ENCODE data around the gene STK24. TPM values are rescaled to one million over a fixed set of nuclear protein-coding genes. Genes with fewer than 3 reads are reported as not detected.
A peak's percentile ranks its signal among the peaks of the same experiment; 100 is the strongest.

Gene STK24
- total and polyA plus RNA-seq, 2 donors (not counting 1 experiment from before 2014, with no cell fraction given), result 53.2 to 73.1 TPM

DNA sequence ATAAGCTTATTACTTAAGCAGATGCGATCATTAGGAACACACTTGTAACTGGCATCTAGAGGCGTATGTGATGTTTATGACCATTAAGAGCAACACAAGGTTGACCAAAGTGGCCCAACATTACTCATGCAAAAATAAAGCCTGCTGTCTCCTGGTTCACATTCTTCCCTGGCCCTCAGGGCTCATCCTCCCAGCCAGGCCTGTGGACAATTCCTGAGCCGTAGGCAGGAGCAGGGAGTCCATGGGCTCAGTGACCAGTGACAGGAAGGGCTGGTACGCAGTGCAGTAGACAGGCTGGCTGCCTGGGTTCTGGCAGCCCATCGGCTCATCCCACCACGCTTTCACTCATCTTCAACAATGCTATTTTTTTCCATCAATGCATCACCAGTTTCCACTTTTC is 106.0 kb downstream of the STK24 start:
- no peak overlapping the region for H3K27ac ChIP-seq (ENCODE audit: insufficient read depth, low read length)

DNA sequence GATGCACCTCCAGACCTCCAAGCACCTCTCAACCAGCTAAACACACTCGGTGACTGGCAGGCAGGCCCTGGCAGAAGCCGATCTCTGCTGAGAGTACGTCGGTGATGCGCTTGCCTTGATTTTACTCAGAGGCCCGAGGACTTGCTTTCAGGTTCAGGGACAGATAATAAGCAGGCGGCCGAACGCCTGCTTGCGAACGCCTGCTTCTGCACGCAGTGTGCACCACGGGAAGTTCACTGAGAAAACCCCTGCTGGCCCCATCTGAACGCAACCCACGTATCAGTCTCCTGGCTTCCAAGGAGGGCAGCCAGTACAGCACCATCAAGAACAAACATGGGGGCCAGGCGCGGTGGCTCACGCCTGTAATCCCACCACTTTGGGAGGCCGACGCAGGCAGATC is 108.0 kb downstream of the STK24 start:
- TF ChIP-seq EZH2 (IDR thresholded peaks at IDR 0.05; ENCODE audit: low read length, missing control alignments), result no peak
- TF ChIP-seq, protein P1, sequence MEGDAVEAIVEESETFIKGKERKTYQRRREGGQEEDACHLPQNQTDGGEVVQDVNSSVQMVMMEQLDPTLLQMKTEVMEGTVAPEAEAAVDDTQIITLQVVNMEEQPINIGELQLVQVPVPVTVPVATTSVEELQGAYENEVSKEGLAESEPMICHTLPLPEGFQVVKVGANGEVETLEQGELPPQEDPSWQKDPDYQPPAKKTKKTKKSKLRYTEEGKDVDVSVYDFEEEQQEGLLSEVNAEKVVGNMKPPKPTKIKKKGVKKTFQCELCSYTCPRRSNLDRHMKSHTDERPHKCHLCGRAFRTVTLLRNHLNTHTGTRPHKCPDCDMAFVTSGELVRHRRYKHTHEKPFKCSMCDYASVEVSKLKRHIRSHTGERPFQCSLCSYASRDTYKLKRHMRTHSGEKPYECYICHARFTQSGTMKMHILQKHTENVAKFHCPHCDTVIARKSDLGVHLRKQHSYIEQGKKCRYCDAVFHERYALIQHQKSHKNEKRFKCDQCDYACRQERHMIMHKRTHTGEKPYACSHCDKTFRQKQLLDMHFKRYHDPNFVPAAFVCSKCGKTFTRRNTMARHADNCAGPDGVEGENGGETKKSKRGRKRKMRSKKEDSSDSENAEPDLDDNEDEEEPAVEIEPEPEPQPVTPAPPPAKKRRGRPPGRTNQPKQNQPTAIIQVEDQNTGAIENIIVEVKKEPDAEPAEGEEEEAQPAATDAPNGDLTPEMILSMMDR (conservative IDR thresholded peaks at IDR 0.05 in 1 of 2, IDR thresholded peaks at IDR 0.05 in 1 of 2; ENCODE audit: low read depth in 1 of 2, low read length in 2 of 2), result no peak
- H3K27me3 ChIP-seq (ENCODE audit: control insufficient read depth, insufficient read depth, low read length), result no peaks in the 10 kb centered on the region
- H3K4me1 ChIP-seq (ENCODE audit: control insufficient read depth, extremely low read depth, insufficient read depth, low read length), result no peaks in the 10 kb centered on the region
- peaks cover 8% of the 10 kb centered on the region for H3K79me2 ChIP-seq (ENCODE audit: control insufficient read depth, insufficient read depth, low read length)
- no peak overlapping the region for H3K9ac ChIP-seq (ENCODE audit: insufficient read depth, low read length)
- H3K27ac ChIP-seq (ENCODE audit: insufficient read depth, low read length), result no peak overlapping the region
- H3K9me3 ChIP-seq (ENCODE audit: control insufficient read depth, insufficient read depth, low read depth, low read length), result no peaks in the 10 kb centered on the region
- DNase-seq (ENCODE audit: low read depth in 2 of 2), result no peak
- no peak overlapping the region for H3K4me2 ChIP-seq (ENCODE audit: extremely low read depth, insufficient read depth, low read length)
- H2AFZ ChIP-seq (ENCODE audit: low read length), result no peak overlapping the region
- peaks cover 12% of the 10 kb centered on the region for H3K36me3 ChIP-seq (ENCODE audit: control insufficient read depth, insufficient read depth, low read length)
- H3K4me3 ChIP-seq (replicated peaks in 1 of 4; ENCODE audit: control extremely low read depth in 1 of 4, insufficient read depth in 1 of 4, low read depth in 3 of 4, low read length in 4 of 4), result no peak overlapping the region
- H4K20me1 ChIP-seq (ENCODE audit: control insufficient read depth, extremely low read depth, insufficient read depth, low read length), result no peaks in the 10 kb centered on the region

More for the DNA sequence above, 106.0 kb downstream of the STK24 start:
- peaks cover 11% of the 10 kb centered on the region for H3K36me3 ChIP-seq (ENCODE audit: control insufficient read depth, insufficient read depth, low read length)
- TF ChIP-seq, protein P1 (conservative IDR thresholded peaks at IDR 0.05 in 1 of 2, IDR thresholded peaks at IDR 0.05 in 1 of 2; ENCODE audit: low read depth in 1 of 2, low read length in 2 of 2), result no peak
- no peak for TF ChIP-seq EZH2 (IDR thresholded peaks at IDR 0.05; ENCODE audit: low read length, missing control alignments)
- H3K4me1 ChIP-seq (ENCODE audit: control insufficient read depth, extremely low read depth, insufficient read depth, low read length), result no peaks in the 10 kb centered on the region
- H3K9ac ChIP-seq (ENCODE audit: insufficient read depth, low read length), result no peak overlapping the region
- H4K20me1 ChIP-seq (ENCODE audit: control insufficient read depth, extremely low read depth, insufficient read depth, low read length), result no peaks in the 10 kb centered on the region
- peaks cover 5% of the 10 kb centered on the region for H3K79me2 ChIP-seq (ENCODE audit: control insufficient read depth, insufficient read depth, low read length)
- H3K4me3 ChIP-seq (replicated peaks in 1 of 4; ENCODE audit: control extremely low read depth in 1 of 4, insufficient read depth in 1 of 4, low read depth in 3 of 4, low read length in 4 of 4), result no peak overlapping the region
- H2AFZ ChIP-seq (ENCODE audit: low read length), result no peak overlapping the region
- DNase-seq (ENCODE audit: low read depth in 2 of 2), result no peak
- no peaks in the 10 kb centered on the region for H3K27me3 ChIP-seq (ENCODE audit: control insufficient read depth, insufficient read depth, low read length)
- no peak overlapping the region for H3K4me2 ChIP-seq (ENCODE audit: extremely low read depth, insufficient read depth, low read length)
- no peaks in the 10 kb centered on the region for H3K9me3 ChIP-seq (ENCODE audit: control insufficient read depth, insufficient read depth, low read depth, low read length)

DNA sequence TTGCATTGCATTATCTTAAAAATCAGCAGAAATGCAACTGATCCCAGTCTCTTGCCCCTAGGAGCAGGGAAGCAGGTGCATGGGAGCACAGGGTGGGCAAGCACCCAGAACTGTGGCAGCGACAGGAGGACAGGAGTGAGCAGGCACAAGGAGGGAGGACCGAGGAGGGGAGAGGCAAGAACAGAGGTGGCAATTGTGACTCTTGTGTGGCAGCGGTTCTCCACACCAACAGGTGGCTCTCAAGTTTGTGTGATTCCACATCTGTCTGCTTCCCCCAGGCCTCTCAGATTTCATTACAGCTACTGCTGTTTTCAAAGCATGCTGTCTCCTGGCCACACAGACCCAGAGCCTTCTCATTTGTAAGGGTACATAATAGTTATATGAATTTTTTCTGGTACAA is 108.5 kb downstream of the STK24 start:
- Histone ChIP-seq H3K36me3 (ENCODE audit: control insufficient read depth, insufficient read depth, low read length) (peaks cover 8% of the 10 kb centered on the region), H3K27me3 (ENCODE audit: control insufficient read depth, insufficient read depth, low read length) (no peaks in the 10 kb centered on the region), H3K27ac (ENCODE audit: insufficient read depth, low read length) (no peak overlapping the region), H3K9me3 (ENCODE audit: control insufficient read depth, insufficient read depth, low read depth, low read length) (no peaks in the 10 kb centered on the region), H3K4me1 (ENCODE audit: control insufficient read depth, extremely low read depth, insufficient read depth, low read length) (no peaks in the 10 kb centered on the region), H4K20me1 (ENCODE audit: control insufficient read depth, extremely low read depth, insufficient read depth, low read length) (no peaks in the 10 kb centered on the region), H2AFZ (ENCODE audit: low read length) (no peak overlapping the region), H3K4me2 (ENCODE audit: extremely low read depth, insufficient read depth, low read length) (no peak overlapping the region), H3K4me3 (replicated peaks in 1 of 4; ENCODE audit: control extremely low read depth in 1 of 4, insufficient read depth in 1 of 4, low read depth in 3 of 4, low read length in 4 of 4) (no peak overlapping the region), H3K9ac (ENCODE audit: insufficient read depth, low read length) (no peak overlapping the region), H3K79me2 (ENCODE audit: control insufficient read depth, insufficient read depth, low read length) (peaks cover 10% of the 10 kb centered on the region)
- DNase-seq (ENCODE audit: low read depth in 2 of 2), result no peak
- TF ChIP-seq, protein P1 (conservative IDR thresholded peaks at IDR 0.05 in 1 of 2, IDR thresholded peaks at IDR 0.05 in 1 of 2; ENCODE audit: low read depth in 1 of 2, low read length in 2 of 2), result peak in 1 of 2 donors; percentile 1
- TF ChIP-seq EZH2 (IDR thresholded peaks at IDR 0.05; ENCODE audit: low read length, missing control alignments), result no peak
